Heart left ventricle (tissue), 16 donors: ENCODE results near the gene TMEM120B. TPM values are rescaled to one million over a fixed set of nuclear protein-coding genes. Genes with fewer than 3 reads are reported as not detected.
A peak's percentile ranks its signal among the peaks of the same experiment; 100 is the strongest.

Source experiments
- ATAC-seq, 4 donors: fragments of 200-7000 bp; cut with Tn5 transposase; one replicate each; pipeline ENCODE4 v1.9.1; 2020 to 2022; ENCODE audit warnings: moderate library complexity in 4 of 4, mild to moderate bottlenecking in 3 of 4, moderate number of reproducible peaks in 1 of 4
- DNase-seq, 5 donors: peaks; one replicate each; pipeline ENCODE4 v3.0.0-alpha.2; 2020
- H3K27ac ChIP-seq, 12 donors: fragments of 200-600 bp; sonication (generic) in 4 of 12; one replicate each; pipeline versions ENCODE4 v1.5.0 to v1.8.0; 2016 to 2022; ENCODE audit warnings: mild to moderate bottlenecking in 2 of 12
- H3K27me3 ChIP-seq, 9 donors: fragments of 200-600 bp; sonication (generic) in 2 of 9; one replicate each; pipeline versions ENCODE4 v1.5.1 to v1.8.0; 2016 to 2022; ENCODE audit warnings: mild to moderate bottlenecking in 3 of 9
- H3K36me3 ChIP-seq, 9 donors: fragments of 200-600 bp; sonication (generic) in 2 of 9; one replicate each; pipeline versions ENCODE4 v1.5.0 to v1.8.0; 2018 to 2022; ENCODE audit warnings: mild to moderate bottlenecking in 2 of 9
- H3K4me1 ChIP-seq, 12 donors: fragments of 200-600 bp; sonication (generic) in 4 of 12; one replicate each; pipeline versions ENCODE4 v1.5.0 to v1.8.0; 2016 to 2022; ENCODE audit warnings: mild to moderate bottlenecking in 3 of 12
- H3K4me3 ChIP-seq, 12 donors: fragments of 200-600 bp; sonication (generic) in 4 of 12; one replicate each; pipeline versions ENCODE4 v1.5.0 to v1.8.0; 2017 to 2022; ENCODE audit warnings: mild to moderate bottlenecking in 9 of 12, moderate library complexity in 4 of 12
- H3K9me3 ChIP-seq, 12 donors: fragments of 200-600 bp; sonication (generic) in 4 of 12; one replicate each; pipeline versions ENCODE4 v1.5.0 to v1.8.0; 2016 to 2022; ENCODE audit warnings: mild to moderate bottlenecking in 1 of 12
- POLR2A ChIP-seq, 2 donors: fragments of 450-650 bp; IDR thresholded peaks; one replicate each; pipeline ENCODE4 v1.6.1; 2017; ENCODE audit warnings: antibody characterized with exemption in 2 of 2, mild to moderate bottlenecking in 2 of 2, moderate library complexity in 2 of 2
- WGBS, 4 donors: extraction: QIAGEN DNeasy Blood & Tissue Kit in 2 of 4; methylation state at CpG; one replicate each; pipeline versions ENCODE4 v1.1.5 to v1.1.7; 2013 to 2018; 5-methylcytosine and 5-hydroxymethylcytosine counted together
- intact Hi-C, 10 donors: fragments of 100-400 bp; cut with DNase I; formaldehyde crosslinking; loops; one replicate each; pipeline versions ENCODE4 v1.11.1 to v1.14.2; 2022
- polyA plus RNA-seq, 2 donors: library from polyadenylated mRNA; stranded (reverse); fragments of 200-250 nt; gene quantifications; one replicate each; pipeline ENCODE4 v1.2.3, GENCODE V29; 2013
- total RNA-seq, 9 donors: library from RNA; depleted of rRNA in 2 of 9; stranded (reverse); fragments of >200 nt in 2 of 9; fragmentation: NEBNext Ultra II Directional in 3 of 9; extraction: Animal tissue kit (Norgen Biotek cat#: 25700) in 3 of 9; gene quantifications; one replicate each; pipeline versions ENCODE4 v1.1.0 to v1.2.4, GENCODE V29; 2016 to 2023
- TF ChIP-seq, protein P1 (sequence below), 12 donors: fragments of 200-600 bp; sonication (generic) in 4 of 12; IDR thresholded peaks; one replicate each; pipeline versions ENCODE4 v1.5.0 to v1.8.0; 2018 to 2022; ENCODE audit warnings: antibody characterized with exemption in 12 of 12, mild to moderate bottlenecking in 5 of 12
- donor health status: ischemic (EF 13 %, LVEDD 7.1; RV severe dilation, severe dysfunction).
- donor health status: healthy with polysubstance abuse.
- donor health status: DM: no; HTN: yes; CAD: no.
- donor health status: DM: no; HTN: no; CAD: no.
- donor health status: ischemic (EF 25% LVEDD 6.9; RV normal size, moderate dysfunction).
- donor health status: ischemic (EF 25% LVEDD 5.7; RV mildly dilated, moderate dysfunction).
- donor health status: healthy.
- donor health status: DM: yes; HTN: yes; CAD: no.
- donor health status: ischemic (EF 35%, LVEDD 5.7; RV mildly dilated, moderate dysfunction).
- donor health status: nonischemic (EF 11% LVEDD 7.7; RV severe dilation, severe dysfunction).
- donor health status: DM: yes; HTN: yes; CAD: no.
- donor health status: PGD.
- donor health status: ischemic (EF 29% LVEDD 5.4; RV normal size, mild dysfunction).
- donor health status: nonischemic (EF 23%, LVEDD 6.1; RV moderate dilation, normal function).

The TMEM120B gene
- total and polyA plus RNA-seq, 11 donors: 5.8 to 13.2 (median 7.6) TPM

DNA sequence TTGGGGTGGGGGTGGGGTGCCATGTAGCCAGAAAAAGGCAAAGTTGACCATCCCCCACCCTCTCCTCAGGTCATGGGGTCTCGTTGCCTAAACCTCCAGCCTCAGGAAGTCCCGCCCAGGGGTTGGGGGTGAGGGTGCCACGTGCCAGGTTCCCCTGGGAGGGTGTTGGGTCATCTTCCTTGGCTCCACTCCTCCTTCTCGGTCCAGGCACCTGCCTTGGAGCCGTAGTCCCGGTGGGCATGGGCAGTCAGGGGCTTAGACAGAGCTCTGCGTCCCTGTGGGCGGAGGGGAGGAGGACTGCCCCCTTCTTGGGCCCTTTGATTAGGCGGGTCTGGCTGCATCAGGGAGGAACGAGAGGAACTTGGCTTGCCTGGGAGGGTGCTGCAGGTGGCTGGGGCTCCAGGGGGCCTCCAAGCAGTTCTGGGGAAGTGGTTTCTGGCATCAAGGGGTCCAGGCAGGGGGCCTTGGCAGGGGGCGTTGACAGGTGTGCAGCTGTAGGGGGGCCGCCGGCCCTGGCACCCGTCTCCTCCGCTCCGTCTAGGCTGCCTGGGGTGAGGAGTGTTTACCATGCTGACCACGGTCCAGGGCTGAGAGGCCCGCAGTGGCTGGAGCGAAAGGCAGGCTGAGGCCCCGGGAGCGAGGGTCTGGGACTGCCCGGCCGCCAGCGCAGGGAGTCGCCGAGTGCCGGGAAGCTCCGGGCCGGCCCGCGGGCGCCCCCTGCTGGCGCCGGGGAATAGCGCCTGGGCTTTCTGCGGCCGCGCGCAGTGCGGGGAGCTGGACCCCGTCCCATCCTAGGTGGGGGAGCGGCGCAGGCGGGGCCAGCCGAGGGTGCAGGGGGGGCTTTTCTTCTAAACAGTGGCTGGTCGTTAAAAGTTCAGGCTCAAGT, 99.1 kb downstream of the TMEM120B start:
- H3K36me3 ChIP-seq: peaks cover under 1 to 78% (median 61%) of the 10 kb centered on the region in 9 donors
- ATAC-seq (peak in 3 of 4 donors; percentile 84 to 87 (median 87)), DNase-seq (peak; percentile 69 to 88 (median 76))
- peaks cover 3 to 54% (median 41%) of the 10 kb centered on the region in 12 donors for H3K4me1 ChIP-seq
- H3K27me3 ChIP-seq: no peaks in the 10 kb centered on the region
- intact Hi-C loops: loop anchor here (1.0 to 5.0 kb wide), 9 partner anchors 15 to 114 kb away; partner anchors contain the start of gene PSMD9 (in 2 of the 10)
- WGBS, 4 donors: 5 to 17% (median 11%) methylated on average over 12 to 46 of the region's 46 CpGs
- peak overlapping the region; percentile 20 to 76 (median 58) for H3K4me3 ChIP-seq
- H3K9me3 ChIP-seq: no peaks in the 10 kb centered on the region
- TF ChIP-seq, protein P1, sequence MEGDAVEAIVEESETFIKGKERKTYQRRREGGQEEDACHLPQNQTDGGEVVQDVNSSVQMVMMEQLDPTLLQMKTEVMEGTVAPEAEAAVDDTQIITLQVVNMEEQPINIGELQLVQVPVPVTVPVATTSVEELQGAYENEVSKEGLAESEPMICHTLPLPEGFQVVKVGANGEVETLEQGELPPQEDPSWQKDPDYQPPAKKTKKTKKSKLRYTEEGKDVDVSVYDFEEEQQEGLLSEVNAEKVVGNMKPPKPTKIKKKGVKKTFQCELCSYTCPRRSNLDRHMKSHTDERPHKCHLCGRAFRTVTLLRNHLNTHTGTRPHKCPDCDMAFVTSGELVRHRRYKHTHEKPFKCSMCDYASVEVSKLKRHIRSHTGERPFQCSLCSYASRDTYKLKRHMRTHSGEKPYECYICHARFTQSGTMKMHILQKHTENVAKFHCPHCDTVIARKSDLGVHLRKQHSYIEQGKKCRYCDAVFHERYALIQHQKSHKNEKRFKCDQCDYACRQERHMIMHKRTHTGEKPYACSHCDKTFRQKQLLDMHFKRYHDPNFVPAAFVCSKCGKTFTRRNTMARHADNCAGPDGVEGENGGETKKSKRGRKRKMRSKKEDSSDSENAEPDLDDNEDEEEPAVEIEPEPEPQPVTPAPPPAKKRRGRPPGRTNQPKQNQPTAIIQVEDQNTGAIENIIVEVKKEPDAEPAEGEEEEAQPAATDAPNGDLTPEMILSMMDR (IDR thresholded peaks at IDR 0.05): peak; percentile 97 to 100 (median 100)
- no peak for TF ChIP-seq POLR2A (IDR thresholded peaks at IDR 0.05)
- peak overlapping the region in 11 of 12 donors; percentile 23 to 82 (median 64) for H3K27ac ChIP-seq

DNA sequence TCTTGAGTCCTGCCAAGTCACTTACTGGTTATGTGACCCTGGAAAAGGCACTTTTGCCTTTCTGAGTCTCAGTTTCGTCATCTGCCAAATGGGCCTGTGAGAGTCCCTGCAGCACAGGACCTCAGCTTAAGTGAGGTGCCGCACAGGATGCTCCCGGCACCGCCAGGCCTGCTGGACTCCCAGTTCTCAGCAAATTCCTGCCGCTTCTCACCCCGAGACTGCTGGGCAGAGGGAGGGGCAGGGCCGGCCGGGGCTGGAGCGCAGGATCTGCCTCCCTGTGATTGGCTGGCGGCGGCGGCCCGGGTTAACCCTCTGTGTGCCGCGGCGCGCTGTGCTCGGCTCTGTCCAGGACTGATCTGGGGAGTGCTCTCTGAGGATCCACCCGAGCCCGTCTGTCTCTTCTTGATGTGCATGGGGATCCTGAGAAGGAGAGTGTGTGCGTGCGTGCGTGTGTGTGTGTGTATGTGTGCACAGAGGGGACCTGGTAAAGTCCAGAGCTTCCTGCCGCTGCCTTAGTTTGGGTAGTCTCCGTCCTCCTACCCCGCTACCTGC, 99.8 kb downstream of the TMEM120B start:
- WGBS, 4 donors: 12 to 25% (median 20%) methylated on average over 17 to 26 of the region's 26 CpGs
- Histone ChIP-seq H3K27ac (peak overlapping the region in 11 of 12 donors; percentile 23 to 82 (median 64)), H3K4me3 (peak overlapping the region; percentile 20 to 76 (median 58)), H3K9me3 (no peaks in the 10 kb centered on the region), H3K4me1 (peaks cover 0 to 47% (median 36%) of the 10 kb centered on the region in 12 donors), H3K27me3 (no peaks in the 10 kb centered on the region), H3K36me3 (peaks cover 6 to 78% (median 65%) of the 10 kb centered on the region in 9 donors)
- intact Hi-C loops: loop anchor here (1.0 to 5.0 kb wide), 8 partner anchors 17 to 115 kb away; partner anchors contain the start of gene PSMD9 (in 2 of the 10)
- DNase-seq (peak; percentile 76 to 88 (median 79)), ATAC-seq (peak; percentile 89 to 91 (median 90))
- TF ChIP-seq, protein P1 (IDR thresholded peaks at IDR 0.05): peak in 6 of 12 donors; percentile 7 to 41 (median 32)
- TF ChIP-seq POLR2A (IDR thresholded peaks at IDR 0.05): no peak

DNA sequence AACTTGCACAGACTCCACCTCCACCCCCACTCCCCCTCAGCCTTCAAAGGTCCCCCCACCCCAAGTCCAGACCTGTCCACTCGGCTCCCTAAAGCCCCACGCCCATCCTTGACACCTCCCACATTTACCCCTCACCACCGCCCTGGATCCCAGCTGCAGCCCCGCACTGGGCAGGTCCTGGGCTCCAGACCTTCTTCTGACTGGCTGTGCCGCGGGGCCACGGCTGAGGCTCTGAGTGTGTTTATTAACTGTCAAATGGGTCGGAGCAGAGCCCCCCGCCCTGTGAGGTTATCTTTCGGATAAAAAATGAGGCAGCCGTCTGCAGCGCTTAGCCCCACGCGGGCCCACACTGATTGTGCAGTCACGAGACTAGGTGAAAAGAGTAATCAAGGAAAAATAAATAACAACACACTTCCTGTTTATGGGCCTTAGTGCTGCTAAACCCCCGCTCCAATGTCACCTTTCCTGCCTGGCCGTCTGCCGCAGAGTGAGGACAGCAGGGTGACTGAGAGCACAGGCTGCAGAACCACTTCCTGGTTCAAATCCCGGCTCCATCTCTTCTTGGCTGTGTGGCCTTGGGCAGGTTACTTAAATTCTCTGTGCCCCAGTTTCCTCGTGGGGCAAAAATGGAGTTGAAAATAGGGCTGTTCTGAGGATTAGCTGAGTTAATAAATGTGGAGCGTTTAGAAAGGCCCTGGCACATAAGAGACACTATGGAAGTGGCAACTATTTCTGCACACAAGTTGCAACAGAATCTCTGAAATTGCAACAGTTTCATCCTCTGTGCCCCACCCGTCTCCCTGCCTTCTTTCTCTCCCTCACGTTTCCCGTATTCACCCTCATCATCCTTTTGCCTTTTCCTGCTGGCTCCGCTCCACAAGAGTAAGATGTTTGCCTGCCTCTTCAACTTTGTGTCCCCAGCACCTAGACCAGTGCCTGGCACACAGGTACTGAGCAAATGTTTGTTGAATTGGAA, 100.7 kb downstream of the TMEM120B start:
- peak overlapping the region in 8 of 12 donors; percentile 29 to 82 (median 50) for H3K27ac ChIP-seq
- DNase-seq: peak in 1 of 5 donors; percentile 18
- TF ChIP-seq POLR2A (IDR thresholded peaks at IDR 0.05): no peak
- TF ChIP-seq, protein P1 (IDR thresholded peaks at IDR 0.05): no peak
- H3K9me3 ChIP-seq: no peaks in the 10 kb centered on the region
- 40 to 49% (median 45%) methylated on average over 24 to 25 of the region's 25 CpGs for WGBS, 4 donors
- peak overlapping the region in 11 of 12 donors; percentile 43 to 76 (median 60) for H3K4me3 ChIP-seq
- H3K4me1 ChIP-seq: peaks cover 0 to 41% (median 33%) of the 10 kb centered on the region in 12 donors
- peaks cover 8 to 80% (median 67%) of the 10 kb centered on the region in 9 donors for H3K36me3 ChIP-seq
- intact Hi-C loops: loop anchor here (1.0 to 5.0 kb wide), 8 partner anchors 18 to 116 kb away; partner anchors contain the start of gene PSMD9 (in 2 of the 10)
- H3K27me3 ChIP-seq: no peaks in the 10 kb centered on the region
- ATAC-seq: peak in 2 of 4 donors; percentile 1 to 2
